Ascending aorta (tissue), 2 donors: ENCODE results near the gene CFAP92. TPM values are rescaled to one million over a fixed set of nuclear protein-coding genes. Genes with fewer than 3 reads are reported as not detected.

Source experiments
- DNase-seq, 2 donors: peaks; one replicate each; pipeline ENCODE4 v3.0.0-alpha.2; 2019; ENCODE audit warnings: low spot score in 2 of 2
- H3K27ac ChIP-seq, 2 donors: fragments of 200-600 bp; sonication (generic); one replicate each; pipeline ENCODE4 v1.5.1; 2016 to 2017; ENCODE audit warnings: mild to moderate bottlenecking in 1 of 2
- H3K27me3 ChIP-seq: fragments of 200-600 bp; sonication (generic); one replicate; pipeline ENCODE4 v1.5.1; 2017
- H3K36me3 ChIP-seq, 2 donors: fragments of 200-600 bp; sonication (generic); one replicate each; pipeline ENCODE4 v1.5.1; 2016
- H3K4me1 ChIP-seq, 2 donors: fragments of 200-600 bp; sonication (generic); one replicate each; pipeline ENCODE4 v1.5.1; 2016 to 2017; ENCODE audit warnings: mild to moderate bottlenecking in 1 of 2
- H3K4me3 ChIP-seq, 2 donors: fragments of 200-600 bp; sonication (generic); one replicate each; pipeline ENCODE4 v1.5.1; 2016 to 2017; ENCODE audit warnings: mild to moderate bottlenecking in 1 of 2
- H3K9me3 ChIP-seq, 2 donors: fragments of 200-600 bp; sonication (generic); one replicate each; pipeline ENCODE4 v1.5.1; 2016
- CTCF ChIP-seq, 3 experiments: fragments of 200-600 bp in 2 of 3; fragments of 450-650 bp in 1 of 3; sonication (generic) in 2 of 3; IDR thresholded peaks; one replicate each; pipeline ENCODE4 v1.5.1; 2016 to 2019; ENCODE audit warnings: antibody characterized with exemption in 3 of 3, mild to moderate bottlenecking in 1 of 3, moderate library complexity in 1 of 3
- intact Hi-C: fragments of 100-400 bp; cut with DNase I; formaldehyde crosslinking; loops from one replicate; pipeline ENCODE4 v1.15.1; 2023
- total RNA-seq: library from RNA; depleted of rRNA; stranded (reverse); fragments of >200 nt; gene quantifications from one replicate; pipeline ENCODE4 v1.1.0, GENCODE V29; 2016

CFAP92 gene
- total RNA-seq, 1 donor from 2014 or later = not detected

- Histone ChIP-seq H3K4me1 (no peaks in the 10 kb centered on the region), H3K36me3 (no peaks in the 10 kb centered on the region), H3K27me3 (no peaks in the 10 kb centered on the region), H3K4me3 (no peak overlapping the region), H3K27ac (no peak overlapping the region), H3K9me3 (no peaks in the 10 kb centered on the region)
- DNase-seq = no peak
- intact Hi-C loops = no loop called here
- TF ChIP-seq CTCF (IDR thresholded peaks at IDR 0.05) = no peak
Measured at GRCh38 chr3:128983293-128984069, 10.4 kb downstream of the CFAP92 start.

GRCh38 chr3:128975276-128975675 lies 18.6 kb downstream of the CFAP92 start:
- intact Hi-C loops = no loop called here
- no peaks in the 10 kb centered on the region for H3K36me3 ChIP-seq
- H3K9me3 ChIP-seq = no peaks in the 10 kb centered on the region
- no peak overlapping the region for H3K27ac ChIP-seq
- H3K27me3 ChIP-seq = no peaks in the 10 kb centered on the region
- DNase-seq = no peak
- H3K4me3 ChIP-seq = no peak overlapping the region
- no peak for TF ChIP-seq CTCF (IDR thresholded peaks at IDR 0.05)
- peaks cover 0 to 3% of the 10 kb centered on the region in 2 donors for H3K4me1 ChIP-seq

- Histone ChIP-seq H3K36me3 (no peaks in the 10 kb centered on the region), H3K4me3 (no peak overlapping the region), H3K4me1 (peaks cover 0 to 3% of the 10 kb centered on the region in 2 donors), H3K9me3 (no peaks in the 10 kb centered on the region), H3K27ac (no peak overlapping the region), H3K27me3 (no peaks in the 10 kb centered on the region)
- TF ChIP-seq CTCF (IDR thresholded peaks at IDR 0.05) = no peak
- intact Hi-C loops = loop anchor here (5.0 kb wide), 1 partner anchor 113 kb away; no protein-coding TSS in a partner anchor
- DNase-seq = no peak
Measured at GRCh38 chr3:128973988-128974564, 19.8 kb downstream of the CFAP92 start.

GRCh38 chr3:128971421-128972100 lies 22.3 kb downstream of the CFAP92 start:
- Histone ChIP-seq H3K36me3 (no peaks in the 10 kb centered on the region), H3K27me3 (no peaks in the 10 kb centered on the region), H3K4me1 (peaks cover 0 to 3% of the 10 kb centered on the region in 2 donors), H3K4me3 (no peak overlapping the region), H3K9me3 (no peaks in the 10 kb centered on the region), H3K27ac (no peak overlapping the region)
- TF ChIP-seq CTCF (IDR thresholded peaks at IDR 0.05) = no peak
- intact Hi-C loops = loop anchor here (5.0 kb wide), 1 partner anchor 116 kb away; no protein-coding TSS in a partner anchor
- no peak for DNase-seq

- Histone ChIP-seq H3K9me3 (no peaks in the 10 kb centered on the region), H3K27me3 (no peaks in the 10 kb centered on the region), H3K36me3 (no peaks in the 10 kb centered on the region), H3K4me1 (peaks cover 0 to 3% of the 10 kb centered on the region in 2 donors), H3K27ac (no peak overlapping the region), H3K4me3 (no peak overlapping the region)
- intact Hi-C loops = loop anchor here (1.0 to 5.0 kb wide), 2 partner anchors 117 to 275 kb away; no protein-coding TSS in a partner anchor
- no peak for TF ChIP-seq CTCF (IDR thresholded peaks at IDR 0.05)
- DNase-seq = no peak
Measured at GRCh38 chr3:128970740-128971047, 23.2 kb downstream of the CFAP92 start.
